HCT116 (cell line): ENCODE data around the gene WFDC1.

Experiments
- EZH2 ChIP-seq: fragments of 200-600 bp; sonication (generic); IDR thresholded peaks from 2 replicates; pipeline ENCODE4 v1.6.1; 2017; ENCODE audit warnings: antibody characterized with exemption, mixed run types
- MAX ChIP-seq: IDR thresholded peaks from 2 replicates; pipeline ENCODE4 v1.6.1; 2012
- ZBTB33 ChIP-seq: IDR thresholded peaks from 2 replicates; pipeline ENCODE4 v1.6.1; 2011; ENCODE audit warnings: mild to moderate bottlenecking, low read length, moderate library complexity; ENCODE audit not compliant: insufficient replicate concordance; ENCODE audit errors: extremely low read depth

- TF ChIP-seq EZH2 (no peak), MAX (no peak), ZBTB33 (no peak)
Observed at GRCh38 chr16:84260766-84261554, 33.7 kb upstream of the WFDC1 start.
